ENCODE results near the gene ACTL6B. TPM values are rescaled to one million over a fixed set of nuclear protein-coding genes. Genes with fewer than 3 reads are reported as not detected.

The ACTL6B gene
- total and polyA plus RNA-seq, 2 of the 13 experiments (the other 11 are each of a cell fraction or from before 2014, with no cell fraction given) = not detected

DNA sequence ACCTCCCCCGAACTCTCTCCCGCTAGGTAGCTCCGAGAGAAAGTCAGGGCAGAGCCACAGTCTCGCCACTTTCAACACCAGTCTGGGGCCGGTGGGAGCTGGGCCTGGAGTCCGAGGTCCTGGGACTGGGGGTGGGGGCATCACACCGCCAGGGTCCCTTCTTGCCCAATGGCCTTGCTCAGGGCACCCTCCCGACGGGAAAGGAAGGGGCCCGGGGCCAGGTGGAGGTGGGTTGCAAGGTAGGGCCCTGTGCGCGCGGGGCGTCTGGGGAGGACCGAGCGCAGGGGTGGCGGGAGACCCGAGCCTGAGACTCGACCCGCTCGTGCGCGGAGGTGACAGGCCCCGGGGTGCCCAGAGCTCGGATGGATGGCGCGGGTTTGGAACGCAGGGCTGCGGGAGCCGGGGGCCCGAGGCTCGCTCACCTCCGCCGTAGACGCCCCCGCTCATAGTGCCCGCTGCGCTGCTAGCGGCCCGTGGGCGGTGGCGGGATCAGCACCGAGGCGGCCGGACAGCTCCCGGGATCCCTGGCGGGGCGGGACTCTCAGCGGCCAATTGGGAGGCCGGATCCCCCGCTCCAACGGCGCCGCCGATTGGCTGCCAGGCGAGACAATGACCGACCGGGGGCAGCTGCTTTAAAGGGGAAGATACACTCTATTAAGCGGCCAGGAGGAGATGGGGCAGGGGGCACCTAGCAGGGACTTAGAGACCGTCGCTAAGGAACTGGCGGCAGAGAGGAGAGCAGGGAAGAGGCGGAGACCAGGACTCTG lies at the start of gene ACTL6B (continued):
- TF ChIP-seq, protein P1, sequence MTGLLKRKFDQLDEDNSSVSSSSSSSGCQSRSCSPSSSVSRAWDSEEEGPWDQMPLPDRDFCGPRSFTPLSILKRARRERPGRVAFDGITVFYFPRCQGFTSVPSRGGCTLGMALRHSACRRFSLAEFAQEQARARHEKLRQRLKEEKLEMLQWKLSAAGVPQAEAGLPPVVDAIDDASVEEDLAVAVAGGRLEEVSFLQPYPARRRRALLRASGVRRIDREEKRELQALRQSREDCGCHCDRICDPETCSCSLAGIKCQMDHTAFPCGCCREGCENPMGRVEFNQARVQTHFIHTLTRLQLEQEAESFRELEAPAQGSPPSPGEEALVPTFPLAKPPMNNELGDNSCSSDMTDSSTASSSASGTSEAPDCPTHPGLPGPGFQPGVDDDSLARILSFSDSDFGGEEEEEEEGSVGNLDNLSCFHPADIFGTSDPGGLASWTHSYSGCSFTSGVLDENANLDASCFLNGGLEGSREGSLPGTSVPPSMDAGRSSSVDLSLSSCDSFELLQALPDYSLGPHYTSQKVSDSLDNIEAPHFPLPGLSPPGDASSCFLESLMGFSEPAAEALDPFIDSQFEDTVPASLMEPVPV (CRISPR knock-in tag; IDR thresholded peaks at IDR 0.05) = peak; percentile 71; the same call in 1 of the 2 replicates
- no peak for TF ChIP-seq RFX1 (IDR thresholded peaks at IDR 0.05)
- TF ChIP-seq, protein P2, sequence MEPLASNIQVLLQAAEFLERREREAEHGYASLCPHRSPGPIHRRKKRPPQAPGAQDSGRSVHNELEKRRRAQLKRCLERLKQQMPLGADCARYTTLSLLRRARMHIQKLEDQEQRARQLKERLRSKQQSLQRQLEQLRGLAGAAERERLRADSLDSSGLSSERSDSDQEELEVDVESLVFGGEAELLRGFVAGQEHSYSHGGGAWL (CRISPR knock-in tag; IDR thresholded peaks at IDR 0.05) = peak; percentile 95
- TF ChIP-seq, protein P3, sequence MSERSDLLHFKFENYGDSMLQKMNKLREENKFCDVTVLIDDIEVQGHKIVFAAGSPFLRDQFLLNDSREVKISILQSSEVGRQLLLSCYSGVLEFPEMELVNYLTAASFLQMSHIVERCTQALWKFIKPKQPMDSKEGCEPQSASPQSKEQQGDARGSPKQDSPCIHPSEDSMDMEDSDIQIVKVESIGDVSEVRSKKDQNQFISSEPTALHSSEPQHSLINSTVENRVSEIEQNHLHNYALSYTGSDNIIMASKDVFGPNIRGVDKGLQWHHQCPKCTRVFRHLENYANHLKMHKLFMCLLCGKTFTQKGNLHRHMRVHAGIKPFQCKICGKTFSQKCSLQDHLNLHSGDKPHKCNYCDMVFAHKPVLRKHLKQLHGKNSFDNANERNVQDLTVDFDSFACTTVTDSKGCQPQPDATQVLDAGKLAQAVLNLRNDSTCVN (CRISPR knock-in tag; IDR thresholded peaks at IDR 0.05; ENCODE audit: borderline replicate concordance) = peak; percentile 76
- TF ChIP-seq ZFP36L1 (CRISPR knock-in tag; IDR thresholded peaks at IDR 0.05) = peak; percentile 70; the same call in 1 of the 2 replicates
- TF ChIP-seq KLF11 (CRISPR knock-in tag; IDR thresholded peaks at IDR 0.05) = peak; percentile 45; the same call in 1 of the 2 replicates
- TF ChIP-seq, protein P4, sequence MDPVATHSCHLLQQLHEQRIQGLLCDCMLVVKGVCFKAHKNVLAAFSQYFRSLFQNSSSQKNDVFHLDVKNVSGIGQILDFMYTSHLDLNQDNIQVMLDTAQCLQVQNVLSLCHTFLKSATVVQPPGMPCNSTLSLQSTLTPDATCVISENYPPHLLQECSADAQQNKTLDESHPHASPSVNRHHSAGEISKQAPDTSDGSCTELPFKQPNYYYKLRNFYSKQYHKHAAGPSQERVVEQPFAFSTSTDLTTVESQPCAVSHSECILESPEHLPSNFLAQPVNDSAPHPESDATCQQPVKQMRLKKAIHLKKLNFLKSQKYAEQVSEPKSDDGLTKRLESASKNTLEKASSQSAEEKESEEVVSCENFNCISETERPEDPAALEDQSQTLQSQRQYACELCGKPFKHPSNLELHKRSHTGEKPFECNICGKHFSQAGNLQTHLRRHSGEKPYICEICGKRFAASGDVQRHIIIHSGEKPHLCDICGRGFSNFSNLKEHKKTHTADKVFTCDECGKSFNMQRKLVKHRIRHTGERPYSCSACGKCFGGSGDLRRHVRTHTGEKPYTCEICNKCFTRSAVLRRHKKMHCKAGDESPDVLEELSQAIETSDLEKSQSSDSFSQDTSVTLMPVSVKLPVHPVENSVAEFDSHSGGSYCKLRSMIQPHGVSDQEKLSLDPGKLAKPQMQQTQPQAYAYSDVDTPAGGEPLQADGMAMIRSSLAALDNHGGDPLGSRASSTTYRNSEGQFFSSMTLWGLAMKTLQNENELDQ (CRISPR knock-in tag; IDR thresholded peaks at IDR 0.05; ENCODE audit: borderline replicate concordance) = no peak
- TF ChIP-seq, protein P5, sequence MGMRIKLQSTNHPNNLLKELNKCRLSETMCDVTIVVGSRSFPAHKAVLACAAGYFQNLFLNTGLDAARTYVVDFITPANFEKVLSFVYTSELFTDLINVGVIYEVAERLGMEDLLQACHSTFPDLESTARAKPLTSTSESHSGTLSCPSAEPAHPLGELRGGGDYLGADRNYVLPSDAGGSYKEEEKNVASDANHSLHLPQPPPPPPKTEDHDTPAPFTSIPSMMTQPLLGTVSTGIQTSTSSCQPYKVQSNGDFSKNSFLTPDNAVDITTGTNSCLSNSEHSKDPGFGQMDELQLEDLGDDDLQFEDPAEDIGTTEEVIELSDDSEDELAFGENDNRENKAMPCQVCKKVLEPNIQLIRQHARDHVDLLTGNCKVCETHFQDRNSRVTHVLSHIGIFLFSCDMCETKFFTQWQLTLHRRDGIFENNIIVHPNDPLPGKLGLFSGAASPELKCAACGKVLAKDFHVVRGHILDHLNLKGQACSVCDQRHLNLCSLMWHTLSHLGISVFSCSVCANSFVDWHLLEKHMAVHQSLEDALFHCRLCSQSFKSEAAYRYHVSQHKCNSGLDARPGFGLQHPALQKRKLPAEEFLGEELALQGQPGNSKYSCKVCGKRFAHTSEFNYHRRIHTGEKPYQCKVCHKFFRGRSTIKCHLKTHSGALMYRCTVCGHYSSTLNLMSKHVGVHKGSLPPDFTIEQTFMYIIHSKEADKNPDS (CRISPR knock-in tag; IDR thresholded peaks at IDR 0.05) = no peak
- TF ChIP-seq, protein P6, sequence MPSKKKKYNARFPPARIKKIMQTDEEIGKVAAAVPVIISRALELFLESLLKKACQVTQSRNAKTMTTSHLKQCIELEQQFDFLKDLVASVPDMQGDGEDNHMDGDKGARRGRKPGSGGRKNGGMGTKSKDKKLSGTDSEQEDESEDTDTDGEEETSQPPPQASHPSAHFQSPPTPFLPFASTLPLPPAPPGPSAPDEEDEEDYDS (CRISPR knock-in tag; IDR thresholded peaks at IDR 0.05) = 0 out of 2 replicates have a peak, but pooled peaks have one; percentile 26
- TF ChIP-seq, protein P7, sequence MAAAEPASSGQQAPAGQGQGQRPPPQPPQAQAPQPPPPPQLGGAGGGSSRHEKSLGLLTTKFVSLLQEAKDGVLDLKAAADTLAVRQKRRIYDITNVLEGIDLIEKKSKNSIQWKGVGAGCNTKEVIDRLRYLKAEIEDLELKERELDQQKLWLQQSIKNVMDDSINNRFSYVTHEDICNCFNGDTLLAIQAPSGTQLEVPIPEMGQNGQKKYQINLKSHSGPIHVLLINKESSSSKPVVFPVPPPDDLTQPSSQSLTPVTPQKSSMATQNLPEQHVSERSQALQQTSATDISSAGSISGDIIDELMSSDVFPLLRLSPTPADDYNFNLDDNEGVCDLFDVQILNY (CRISPR knock-in tag; conservative IDR thresholded peaks at IDR 0.05) = peak; percentile 53; the same call in 1 of the 2 replicates
- TF ChIP-seq, protein P8, sequence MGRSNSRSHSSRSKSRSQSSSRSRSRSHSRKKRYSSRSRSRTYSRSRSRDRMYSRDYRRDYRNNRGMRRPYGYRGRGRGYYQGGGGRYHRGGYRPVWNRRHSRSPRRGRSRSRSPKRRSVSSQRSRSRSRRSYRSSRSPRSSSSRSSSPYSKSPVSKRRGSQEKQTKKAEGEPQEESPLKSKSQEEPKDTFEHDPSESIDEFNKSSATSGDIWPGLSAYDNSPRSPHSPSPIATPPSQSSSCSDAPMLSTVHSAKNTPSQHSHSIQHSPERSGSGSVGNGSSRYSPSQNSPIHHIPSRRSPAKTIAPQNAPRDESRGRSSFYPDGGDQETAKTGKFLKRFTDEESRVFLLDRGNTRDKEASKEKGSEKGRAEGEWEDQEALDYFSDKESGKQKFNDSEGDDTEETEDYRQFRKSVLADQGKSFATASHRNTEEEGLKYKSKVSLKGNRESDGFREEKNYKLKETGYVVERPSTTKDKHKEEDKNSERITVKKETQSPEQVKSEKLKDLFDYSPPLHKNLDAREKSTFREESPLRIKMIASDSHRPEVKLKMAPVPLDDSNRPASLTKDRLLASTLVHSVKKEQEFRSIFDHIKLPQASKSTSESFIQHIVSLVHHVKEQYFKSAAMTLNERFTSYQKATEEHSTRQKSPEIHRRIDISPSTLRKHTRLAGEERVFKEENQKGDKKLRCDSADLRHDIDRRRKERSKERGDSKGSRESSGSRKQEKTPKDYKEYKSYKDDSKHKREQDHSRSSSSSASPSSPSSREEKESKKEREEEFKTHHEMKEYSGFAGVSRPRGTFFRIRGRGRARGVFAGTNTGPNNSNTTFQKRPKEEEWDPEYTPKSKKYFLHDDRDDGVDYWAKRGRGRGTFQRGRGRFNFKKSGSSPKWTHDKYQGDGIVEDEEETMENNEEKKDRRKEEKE (IDR thresholded peaks at IDR 0.05) = no peak
- TF ChIP-seq, protein P9, sequence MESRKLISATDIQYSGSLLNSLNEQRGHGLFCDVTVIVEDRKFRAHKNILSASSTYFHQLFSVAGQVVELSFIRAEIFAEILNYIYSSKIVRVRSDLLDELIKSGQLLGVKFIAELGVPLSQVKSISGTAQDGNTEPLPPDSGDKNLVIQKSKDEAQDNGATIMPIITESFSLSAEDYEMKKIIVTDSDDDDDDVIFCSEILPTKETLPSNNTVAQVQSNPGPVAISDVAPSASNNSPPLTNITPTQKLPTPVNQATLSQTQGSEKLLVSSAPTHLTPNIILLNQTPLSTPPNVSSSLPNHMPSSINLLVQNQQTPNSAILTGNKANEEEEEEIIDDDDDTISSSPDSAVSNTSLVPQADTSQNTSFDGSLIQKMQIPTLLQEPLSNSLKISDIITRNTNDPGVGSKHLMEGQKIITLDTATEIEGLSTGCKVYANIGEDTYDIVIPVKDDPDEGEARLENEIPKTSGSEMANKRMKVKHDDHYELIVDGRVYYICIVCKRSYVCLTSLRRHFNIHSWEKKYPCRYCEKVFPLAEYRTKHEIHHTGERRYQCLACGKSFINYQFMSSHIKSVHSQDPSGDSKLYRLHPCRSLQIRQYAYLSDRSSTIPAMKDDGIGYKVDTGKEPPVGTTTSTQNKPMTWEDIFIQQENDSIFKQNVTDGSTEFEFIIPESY (CRISPR knock-in tag; IDR thresholded peaks at IDR 0.05) = peak; percentile 82
